Measurements from ENCODE around the gene SUSD3. TPM values are rescaled to one million over a fixed set of nuclear protein-coding genes. Genes with fewer than 3 reads are reported as not detected.
"Not testable (repeated sequence)": the region's sequence is repeated elsewhere in the genome, so short reads cannot be mapped to it uniquely, and the experiment has no call there.

SUSD3 gene
- total RNA-seq, 2 donors from 2014 or later, result 7.0 to 21.4 TPM

GRCh38 chr9:93099551-93100275 is 41.2 kb downstream of the SUSD3 start:
- Histone ChIP-seq H3K9me3 (peaks cover 5% of the 10 kb centered on the region), H3K27ac (peak overlapping the region; percentile 96 to 98), H3K4me3 (no peak overlapping the region), H3K36me3 (no peaks in the 10 kb centered on the region), H3K4me1 (ENCODE audit: control insufficient read depth in 1 of 2, low read depth in 2 of 2) (peaks cover 25 to 39% of the 10 kb centered on the region in 2 donors), H3K27me3 (replicated peaks; ENCODE audit: insufficient read depth) (no peaks in the 10 kb centered on the region)
- no peak for TF ChIP-seq CTCF (IDR thresholded peaks at IDR 0.05)
- ATAC-seq (ENCODE audit: insufficient number of reproducible peaks, low FRiP score, low read depth) (no peak), DNase-seq (ENCODE audit: low spot score) (no peak)

GRCh38 chr9:93100276-93100636 is 41.8 kb downstream of the SUSD3 start:
- Histone ChIP-seq H3K4me1 (ENCODE audit: control insufficient read depth in 1 of 2, low read depth in 2 of 2) (peaks cover 25 to 35% of the 10 kb centered on the region in 2 donors), H3K27ac (peak overlapping the region in 1 of 2 donors; percentile 98), H3K27me3 (replicated peaks; ENCODE audit: insufficient read depth) (no peaks in the 10 kb centered on the region), H3K9me3 (peaks cover 5% of the 10 kb centered on the region), H3K4me3 (no peak overlapping the region), H3K36me3 (no peaks in the 10 kb centered on the region)
- ATAC-seq (ENCODE audit: insufficient number of reproducible peaks, low FRiP score, low read depth) (no peak), DNase-seq (ENCODE audit: low spot score) (no peak)
- TF ChIP-seq CTCF (IDR thresholded peaks at IDR 0.05), result no peak

- not testable (repeated sequence) for H3K27me3 ChIP-seq (replicated peaks; ENCODE audit: insufficient read depth); H3K4me3 ChIP-seq; DNase-seq (ENCODE audit: low spot score); H3K27ac ChIP-seq; H3K36me3 ChIP-seq; ATAC-seq (ENCODE audit: insufficient number of reproducible peaks, low FRiP score, low read depth); H3K9me3 ChIP-seq
- peaks cover 25 to 36% of the 10 kb centered on the region in 2 donors for H3K4me1 ChIP-seq (ENCODE audit: control insufficient read depth in 1 of 2, low read depth in 2 of 2)
Measured at GRCh38 chr9:93101086-93101485, 42.6 kb downstream of the SUSD3 start.

- no peak overlapping the region for H3K27ac ChIP-seq
- H3K4me1 ChIP-seq (ENCODE audit: control insufficient read depth in 1 of 2, low read depth in 2 of 2), result peaks cover 0 to 20% of the 10 kb centered on the region in 2 donors
- peaks cover 5% of the 10 kb centered on the region for H3K9me3 ChIP-seq
- H3K36me3 ChIP-seq, result peaks cover 16% of the 10 kb centered on the region
- DNase-seq (ENCODE audit: low spot score), result no peak
- ATAC-seq (ENCODE audit: insufficient number of reproducible peaks, low FRiP score, low read depth), result no peak
- no peak overlapping the region for H3K4me3 ChIP-seq
- no peak for TF ChIP-seq CTCF (IDR thresholded peaks at IDR 0.05)
- no peaks in the 10 kb centered on the region for H3K27me3 ChIP-seq (replicated peaks; ENCODE audit: insufficient read depth)
Measured at GRCh38 chr9:93105620-93106019, 47.1 kb downstream of the SUSD3 start.

- H3K27me3 ChIP-seq (replicated peaks; ENCODE audit: insufficient read depth), result no peaks in the 10 kb centered on the region
- H3K27ac ChIP-seq, result no peak overlapping the region
- peaks cover 0 to 20% of the 10 kb centered on the region in 2 donors for H3K4me1 ChIP-seq (ENCODE audit: control insufficient read depth in 1 of 2, low read depth in 2 of 2)
- peaks cover 32% of the 10 kb centered on the region for H3K36me3 ChIP-seq
- TF ChIP-seq CTCF (IDR thresholded peaks at IDR 0.05), result no peak
- no peak for ATAC-seq (ENCODE audit: insufficient number of reproducible peaks, low FRiP score, low read depth)
- H3K9me3 ChIP-seq, result peaks cover 5% of the 10 kb centered on the region
- no peak for DNase-seq (ENCODE audit: low spot score)
- H3K4me3 ChIP-seq, result no peak overlapping the region
Measured at GRCh38 chr9:93107151-93107824, 48.8 kb downstream of the SUSD3 start.
